BE2C (cell line): ENCODE results near the gene GSTM3.

ENCODE experiments used
- DNase-seq: peaks from one replicate; pipeline ENCODE4 v3.0.0-alpha.2; 2020
- H3K27me3 ChIP-seq: fragments of 250-450 bp; sonication (Bioruptor Pico); 2 replicates; pipeline ENCODE4 v1.5.1; 2020; ENCODE audit warnings: mild to moderate bottlenecking
- H3K36me3 ChIP-seq: fragments of 250-450 bp; sonication (Bioruptor Pico); 2 replicates; pipeline ENCODE4 v1.5.1; 2020; ENCODE audit warnings: mild to moderate bottlenecking
- H3K4me1 ChIP-seq: fragments of 250-450 bp; sonication (Bioruptor Pico); 2 replicates; pipeline ENCODE4 v1.5.1; 2020
- H3K4me3 ChIP-seq: 2 replicates; pipeline ENCODE4 v1.5.1; 2011; ENCODE audit warnings: low read depth, low read length
- H3K9me3 ChIP-seq: fragments of 250-450 bp; sonication (Bioruptor Pico); 2 replicates; pipeline ENCODE4 v1.5.1; 2020
- CTCF ChIP-seq: IDR thresholded peaks from 2 replicates; pipeline ENCODE4 v1.5.1; 2012; ENCODE audit warnings: mild to moderate bottlenecking, low read depth, low read length

GSTM3 gene

GRCh38 chr1:109763646-109764415 lies 23.0 kb upstream of the GSTM3 start, which contains the start of gene EPS8L3:
EPS8L3 (minus strand) TSS chr1:109763923; CDS start chr1:109761749, 2,174 bp downstream.
- no peak within 1 kb of the TSS for H3K4me3 ChIP-seq

GRCh38 chr1:109762821-109763645 lies 22.2 kb upstream of the GSTM3 start:
- peak; percentile 5 for DNase-seq

More at GRCh38 chr1:109763646-109764415, 23.0 kb upstream of the GSTM3 start, which contains the start of gene EPS8L3:
- Histone ChIP-seq H3K36me3 (no peaks in the 10 kb centered on the region), H3K27me3 (no peaks in the 10 kb centered on the region), H3K9me3 (no peaks in the 10 kb centered on the region), H3K4me1 (peaks cover 14% of the 10 kb centered on the region)
- TF ChIP-seq CTCF, result no peak
- DNase-seq, result peak; percentile 12

GRCh38 chr1:109762039-109762585 lies 21.3 kb upstream of the GSTM3 start:
- no peak overlapping the region for H3K4me3 ChIP-seq
- no peaks in the 10 kb centered on the region for H3K36me3 ChIP-seq
- H3K27me3 ChIP-seq, result no peaks in the 10 kb centered on the region
- DNase-seq, result no peak
- no peak for TF ChIP-seq CTCF
- no peaks in the 10 kb centered on the region for H3K9me3 ChIP-seq
- H3K4me1 ChIP-seq, result peaks cover 14% of the 10 kb centered on the region

More at GRCh38 chr1:109762821-109763645, 22.2 kb upstream of the GSTM3 start:
- Histone ChIP-seq H3K4me1 (peaks cover 14% of the 10 kb centered on the region), H3K4me3 (no peak overlapping the region), H3K27me3 (no peaks in the 10 kb centered on the region), H3K36me3 (no peaks in the 10 kb centered on the region), H3K9me3 (no peaks in the 10 kb centered on the region)
- TF ChIP-seq CTCF, result no peak

GRCh38 chr1:109761227-109762038 lies 20.6 kb upstream of the GSTM3 start:
- DNase-seq, result peak; percentile 79
- Histone ChIP-seq H3K4me1 (peaks cover 14% of the 10 kb centered on the region), H3K9me3 (no peaks in the 10 kb centered on the region), H3K27me3 (no peaks in the 10 kb centered on the region), H3K4me3 (no peak overlapping the region), H3K36me3 (no peaks in the 10 kb centered on the region)
- no peak for TF ChIP-seq CTCF

GRCh38 chr1:109760581-109761226 lies 19.9 kb upstream of the GSTM3 start:
- peaks cover 14% of the 10 kb centered on the region for H3K4me1 ChIP-seq
- no peaks in the 10 kb centered on the region for H3K27me3 ChIP-seq
- no peaks in the 10 kb centered on the region for H3K36me3 ChIP-seq
- no peaks in the 10 kb centered on the region for H3K9me3 ChIP-seq
- TF ChIP-seq CTCF, result no peak
- no peak overlapping the region for H3K4me3 ChIP-seq
- DNase-seq, result no peak
